Measurements from ENCODE around the gene FLT1.

FLT1 gene

DNA sequence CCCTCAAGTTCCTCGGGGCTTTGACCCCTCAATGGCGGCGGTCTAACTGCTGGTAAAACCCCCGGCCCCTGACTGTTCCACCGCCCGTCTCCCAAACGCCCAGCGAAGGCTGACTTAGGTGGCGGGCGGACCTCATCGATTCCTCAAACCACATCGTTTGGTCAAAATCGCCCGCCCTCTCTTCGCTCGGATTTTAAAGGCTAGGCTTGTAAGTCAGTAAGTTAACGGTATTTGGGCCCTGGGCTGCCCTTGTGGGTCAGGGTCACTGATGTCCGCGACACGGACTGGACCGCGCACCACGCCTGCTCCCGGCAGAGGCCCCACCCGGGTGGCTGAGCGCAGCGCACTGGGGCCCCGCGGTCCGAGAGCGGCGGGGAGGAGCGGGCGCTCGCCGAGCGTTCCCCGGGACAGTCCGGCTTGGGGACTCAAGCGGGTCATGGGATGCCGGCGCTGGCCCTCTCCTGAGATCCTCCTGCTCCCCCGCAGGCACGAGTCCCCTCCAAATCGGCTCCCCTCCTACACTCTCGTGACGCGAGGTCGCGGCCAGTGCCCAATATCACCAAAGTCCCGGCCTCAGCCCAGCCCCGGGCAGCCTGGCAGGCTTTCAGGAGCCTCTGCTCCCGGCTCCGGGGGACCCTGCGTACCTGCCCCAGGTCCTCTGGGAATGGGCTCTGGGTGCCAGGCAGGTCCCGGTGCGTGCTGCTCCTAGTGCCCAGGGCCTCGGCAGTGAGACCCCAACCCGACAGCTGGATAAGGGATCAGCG is 1.0 kb downstream of the FLT1 start:
- peak overlapping the region; percentile 49 for H3K4me3 ChIP-seq (ENCODE audit: low read depth, low read length)
- DNase-seq (ENCODE audit: low read depth): no peak

DNA sequence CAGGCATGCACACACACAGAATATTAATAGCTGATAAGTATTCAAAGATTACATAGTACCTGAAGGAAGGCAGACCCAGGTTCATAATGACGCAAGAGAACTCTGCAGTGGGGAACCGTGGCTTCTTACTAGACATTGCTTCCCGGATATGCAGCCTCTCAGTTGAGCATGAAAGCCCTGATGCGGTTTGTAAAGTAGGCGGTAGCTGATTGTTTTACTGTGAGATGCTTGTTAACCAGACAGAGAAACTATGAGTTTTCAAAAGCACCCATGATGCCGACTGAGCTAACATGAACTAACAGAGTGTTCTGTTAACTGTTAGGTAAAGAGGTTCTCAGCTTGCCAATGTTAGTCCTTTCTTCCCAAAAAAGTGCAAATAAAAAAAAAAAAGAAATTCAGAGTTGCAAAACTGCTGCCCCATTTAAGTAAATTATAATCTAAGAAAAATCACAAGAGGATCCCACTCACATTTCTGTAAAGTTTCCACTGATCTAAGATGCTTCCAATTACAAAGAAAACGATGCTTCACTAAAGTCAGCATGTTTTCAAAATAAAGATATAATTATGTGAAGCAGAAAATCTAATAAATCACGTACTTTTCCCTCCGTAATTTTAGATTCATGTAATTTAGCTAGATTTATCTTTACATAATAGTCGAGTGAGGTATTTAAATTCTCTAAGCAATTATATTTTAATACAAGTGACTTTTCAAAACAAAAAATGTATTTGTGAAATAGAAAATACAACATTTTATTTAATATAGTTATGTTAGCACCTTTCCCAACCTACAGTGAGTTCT is 2.2 kb downstream of the FLT1 start:
- H3K4me3 ChIP-seq (ENCODE audit: low read depth, low read length): peak overlapping the region; percentile 49
- DNase-seq (ENCODE audit: low read depth): no peak

DNA sequence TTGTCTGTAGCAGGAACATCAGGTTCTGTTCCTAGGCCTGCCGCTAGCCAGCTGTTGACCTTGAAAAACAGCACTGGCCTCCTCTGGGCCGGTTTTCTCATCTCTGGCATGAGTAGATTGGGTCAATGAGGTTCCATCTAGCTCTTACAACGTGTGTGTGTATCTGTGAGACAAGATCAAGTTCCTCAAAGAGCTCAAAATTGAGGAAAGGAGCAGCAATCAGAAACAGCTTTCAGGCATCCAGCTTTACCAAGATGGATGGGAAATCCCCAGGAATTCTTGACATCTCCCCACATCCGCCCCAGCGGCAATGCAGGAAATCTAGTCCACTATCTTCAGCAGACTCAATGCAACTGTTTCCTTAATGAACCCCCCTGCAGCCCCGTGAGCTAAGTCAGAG is 4.9 kb downstream of the FLT1 start:
- DNase-seq (ENCODE audit: low read depth): no peak

DNA sequence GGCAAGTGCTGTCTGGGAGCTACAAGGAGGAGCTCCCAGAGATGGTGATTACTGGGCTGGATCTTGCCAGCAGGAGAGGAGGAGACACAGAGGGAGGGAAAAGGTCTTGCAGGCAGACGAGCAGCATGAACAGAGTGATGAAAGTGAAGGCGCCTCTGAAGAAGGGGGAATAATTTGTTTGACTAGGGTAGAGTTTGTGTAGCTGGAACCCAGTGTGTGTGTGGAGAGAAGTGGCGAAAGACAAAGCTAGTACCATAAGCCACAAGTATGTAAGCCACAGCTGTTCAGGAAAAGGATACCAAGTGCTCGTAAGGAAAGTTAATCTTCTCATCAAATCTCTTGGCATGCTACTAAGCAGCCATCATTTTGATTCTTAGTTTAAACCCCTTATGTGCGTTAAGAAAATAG is 5.4 kb downstream of the FLT1 start:
- no peak overlapping the region for H3K4me3 ChIP-seq (ENCODE audit: low read depth, low read length)
- peak; percentile 50 for DNase-seq (ENCODE audit: low read depth)

More for the DNA sequence above, 4.9 kb downstream of the FLT1 start:
- no peak overlapping the region for H3K4me3 ChIP-seq (ENCODE audit: low read depth, low read length)

DNA sequence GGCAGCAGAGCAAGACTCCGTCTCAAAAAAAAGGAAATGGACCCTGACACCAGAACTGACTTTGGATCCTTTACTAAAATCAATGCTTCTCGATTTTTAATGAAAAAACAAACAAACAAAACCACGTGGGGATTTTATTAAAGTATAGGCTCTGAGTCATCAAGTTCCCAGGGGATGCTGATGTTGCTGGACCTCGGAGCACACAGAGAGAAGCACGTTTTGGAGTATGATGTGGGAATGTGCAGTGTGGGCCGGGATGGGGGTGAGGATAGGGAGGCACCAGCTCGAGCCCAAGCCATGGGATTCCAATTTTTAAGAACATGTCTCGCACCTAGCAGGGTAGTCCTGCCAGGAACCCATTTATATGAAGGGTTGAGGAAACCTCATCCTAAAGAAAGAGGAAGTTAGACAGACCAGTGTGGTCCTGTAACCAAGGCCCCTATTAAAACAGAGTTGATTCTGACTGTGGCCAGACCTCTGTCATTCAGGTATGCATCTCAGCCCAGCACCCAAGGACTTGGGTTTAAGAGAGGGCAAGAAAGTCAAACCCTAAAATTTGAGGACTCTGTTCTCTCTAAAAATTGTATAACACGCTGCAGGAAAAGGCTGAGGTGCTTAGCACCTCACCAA is 6.4 kb downstream of the FLT1 start:
- DNase-seq (ENCODE audit: low read depth): no peak
- no peak overlapping the region for H3K4me3 ChIP-seq (ENCODE audit: low read depth, low read length)

DNA sequence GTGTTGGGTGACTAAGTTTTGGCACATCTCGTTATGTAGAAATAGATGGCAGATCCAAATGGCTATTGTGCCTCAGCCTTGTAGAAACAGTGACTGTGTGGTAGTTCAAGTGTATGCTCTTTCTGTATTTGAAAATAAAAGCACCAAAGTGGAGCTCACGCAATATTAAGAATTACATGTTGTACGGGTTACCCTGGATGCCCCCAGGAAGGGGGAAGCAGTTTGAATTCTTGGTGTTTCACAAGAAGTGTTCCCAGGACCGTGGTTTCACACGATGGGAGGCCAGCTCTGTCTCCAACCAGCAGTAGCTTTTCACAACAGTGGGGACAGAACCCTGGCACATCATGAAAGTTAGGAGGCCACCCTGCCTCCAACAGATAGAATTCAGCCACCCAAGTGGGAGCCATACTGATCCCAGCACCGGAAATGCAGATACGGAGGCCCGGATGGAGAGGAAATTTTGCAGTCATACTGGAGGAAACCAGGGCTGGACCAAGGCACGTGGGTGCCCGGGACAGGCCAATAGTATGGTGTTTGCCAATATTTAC is 8.9 kb downstream of the FLT1 start:
- H3K4me3 ChIP-seq (ENCODE audit: low read depth, low read length): no peak overlapping the region
- DNase-seq (ENCODE audit: low read depth): no peak

DNA sequence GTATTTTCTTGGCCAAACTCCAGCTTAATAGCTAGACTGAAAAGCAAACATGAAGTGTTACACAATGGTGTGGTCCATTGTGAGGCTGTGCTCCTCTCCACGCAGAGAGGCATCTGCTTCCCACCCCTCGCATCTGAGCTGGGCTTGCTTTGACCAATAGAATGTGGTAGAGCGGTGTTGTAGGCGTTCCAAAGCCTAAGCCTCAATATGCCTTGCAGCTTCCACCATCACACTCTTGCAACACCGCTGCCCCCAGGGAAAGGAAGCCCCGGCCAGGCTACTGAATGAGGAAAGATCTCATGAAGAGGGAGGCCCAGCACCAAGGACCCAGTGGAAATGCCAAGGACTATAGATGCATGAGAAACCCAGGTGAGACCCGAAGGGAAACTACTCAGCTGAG is 9.4 kb downstream of the FLT1 start:
- no peak overlapping the region for H3K4me3 ChIP-seq (ENCODE audit: low read depth, low read length)
- no peak for DNase-seq (ENCODE audit: low read depth)

DNA sequence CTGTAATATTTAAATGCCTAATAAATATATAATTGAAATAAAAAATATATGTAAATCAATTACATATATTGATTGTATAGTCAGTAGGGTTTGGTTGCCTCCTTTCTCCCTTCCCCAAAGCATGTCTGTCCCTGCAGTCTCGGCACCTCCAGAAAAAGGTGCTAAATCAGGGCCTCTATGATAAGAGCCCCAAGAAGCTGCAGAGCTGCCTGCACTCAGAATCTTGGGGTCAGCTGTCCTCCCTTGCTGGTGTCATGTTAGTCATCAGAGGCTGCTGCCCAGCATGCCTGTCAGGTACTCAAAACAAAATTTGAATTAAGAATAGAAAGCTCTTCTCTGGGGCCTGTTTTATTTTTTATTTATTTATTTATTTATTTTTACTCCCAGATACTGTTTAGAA is 9.8 kb downstream of the FLT1 start:
- DNase-seq (ENCODE audit: low read depth): no peak
- H3K4me3 ChIP-seq (ENCODE audit: low read depth, low read length): no peak overlapping the region

DNA sequence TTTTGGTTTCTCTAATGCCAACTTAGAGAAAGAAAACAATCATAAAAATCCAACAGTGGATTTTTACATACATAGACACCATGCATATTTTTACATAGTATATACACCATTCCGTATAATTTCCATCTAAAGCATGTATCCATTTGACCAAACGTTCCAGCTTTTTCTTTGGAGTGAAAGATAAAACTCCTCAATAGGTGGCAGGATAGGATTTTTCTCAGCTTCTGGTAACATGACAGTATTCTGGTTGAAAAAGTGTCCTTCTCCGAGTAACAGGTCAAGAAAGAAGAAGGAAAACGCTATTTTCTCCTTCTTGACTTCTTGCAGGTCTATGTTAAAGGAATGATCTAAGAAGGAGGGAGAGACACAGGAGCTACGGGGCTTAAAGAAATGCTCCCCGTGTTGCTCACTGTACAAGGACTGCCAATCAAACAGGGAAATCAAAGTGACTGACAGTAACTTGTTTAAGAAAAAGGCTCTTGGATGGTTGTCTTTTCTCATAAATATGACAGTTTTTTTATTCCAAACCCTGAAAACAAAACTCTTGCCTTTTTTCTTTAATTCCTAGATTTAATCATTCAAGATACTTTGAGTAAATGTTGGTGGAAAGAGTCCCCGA is 11.5 kb downstream of the FLT1 start:
- H3K4me3 ChIP-seq (ENCODE audit: low read depth, low read length): no peak overlapping the region
- no peak for DNase-seq (ENCODE audit: low read depth)

DNA sequence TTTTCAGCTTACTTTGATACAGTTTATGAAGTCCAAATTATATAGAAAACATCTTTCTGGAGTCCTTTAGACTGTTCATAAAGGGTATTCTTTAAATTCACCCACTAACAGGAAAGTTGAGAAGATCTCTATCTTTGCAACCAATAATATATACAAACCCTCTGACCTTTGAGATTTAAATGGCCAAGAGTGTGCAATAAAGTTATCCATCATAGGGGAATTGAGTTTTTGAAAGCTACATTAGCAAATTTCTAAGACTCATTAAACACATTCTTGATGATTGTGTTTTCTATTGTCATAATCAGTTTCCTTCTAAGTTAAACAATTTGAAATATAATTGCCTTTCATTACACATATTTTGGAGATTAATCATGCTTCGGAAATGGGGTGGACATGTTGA is 15.9 kb downstream of the FLT1 start:
- no peak for DNase-seq (ENCODE audit: low read depth)
- no peak overlapping the region for H3K4me3 ChIP-seq (ENCODE audit: low read depth, low read length)

DNA sequence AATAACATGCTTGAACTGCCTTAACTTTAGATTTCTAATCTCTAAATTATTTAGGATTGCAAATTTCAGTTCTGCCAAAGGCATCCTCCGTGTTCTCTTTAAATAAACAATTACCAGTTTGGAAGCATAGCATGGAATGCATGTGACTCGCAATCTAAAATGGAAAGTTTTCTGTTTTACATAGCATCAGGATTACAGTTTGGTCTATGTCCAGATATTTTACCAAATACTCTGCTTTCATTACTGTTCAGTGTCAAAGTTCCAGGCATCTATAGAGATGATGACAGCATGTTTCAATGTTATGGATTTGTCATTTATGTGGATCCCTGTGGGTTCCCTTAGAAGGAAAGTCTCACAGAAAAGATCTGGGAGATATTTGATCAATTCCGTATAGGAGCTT is 16.8 kb downstream of the FLT1 start:
- H3K4me3 ChIP-seq (ENCODE audit: low read depth, low read length): no peak overlapping the region
- DNase-seq (ENCODE audit: low read depth): no peak

DNA sequence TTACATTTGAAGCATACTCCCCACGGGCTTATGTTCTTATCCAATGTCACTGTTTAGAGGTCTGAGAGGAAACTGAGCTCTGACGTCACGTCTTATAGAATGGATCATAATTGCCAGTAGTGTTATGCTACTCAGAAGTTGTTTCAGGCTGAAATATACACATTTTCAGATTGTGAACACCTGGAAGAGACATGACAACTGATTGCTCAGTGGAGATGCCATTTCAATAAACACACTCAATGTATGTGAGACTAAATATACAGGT is 17.3 kb downstream of the FLT1 start:
- H3K4me3 ChIP-seq (ENCODE audit: low read depth, low read length): no peak overlapping the region
- no peak for DNase-seq (ENCODE audit: low read depth)

DNA sequence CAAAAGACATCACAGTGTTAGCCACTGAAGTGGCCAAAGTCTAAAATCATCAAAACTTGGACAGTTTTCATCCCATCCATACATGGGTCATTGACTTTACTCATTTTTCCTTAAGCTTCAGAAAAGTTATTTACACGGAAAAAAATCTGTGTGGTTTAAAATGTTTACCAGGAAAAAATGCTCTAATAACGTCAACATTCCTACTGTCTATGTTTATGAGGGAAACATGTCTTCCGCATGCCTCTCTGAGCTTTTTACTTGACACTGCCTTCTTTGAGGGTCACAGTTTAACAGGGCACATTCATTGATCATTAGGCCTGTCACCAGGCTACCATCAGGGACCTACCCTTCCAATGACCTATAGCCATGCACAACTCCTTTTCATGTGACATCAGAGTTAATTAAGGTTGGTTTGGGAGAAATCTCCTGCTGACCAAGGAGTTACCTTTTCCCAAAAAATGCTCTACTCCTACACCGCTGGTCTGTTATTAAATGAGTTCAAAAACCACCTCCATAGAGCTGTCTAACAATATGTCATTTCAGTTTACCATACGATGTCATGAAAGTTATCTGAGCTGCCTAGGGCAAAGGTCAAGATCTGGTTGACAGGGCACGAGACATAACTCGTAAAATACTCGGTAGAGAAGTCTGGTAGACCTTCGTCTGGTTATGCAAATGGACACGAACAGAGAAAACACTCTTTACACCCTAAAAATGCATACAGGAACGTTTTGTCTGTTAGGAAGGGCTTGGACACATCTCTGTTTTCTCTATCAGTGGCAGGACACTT is 17.8 kb downstream of the FLT1 start:
- DNase-seq (ENCODE audit: low read depth): no peak

DNA sequence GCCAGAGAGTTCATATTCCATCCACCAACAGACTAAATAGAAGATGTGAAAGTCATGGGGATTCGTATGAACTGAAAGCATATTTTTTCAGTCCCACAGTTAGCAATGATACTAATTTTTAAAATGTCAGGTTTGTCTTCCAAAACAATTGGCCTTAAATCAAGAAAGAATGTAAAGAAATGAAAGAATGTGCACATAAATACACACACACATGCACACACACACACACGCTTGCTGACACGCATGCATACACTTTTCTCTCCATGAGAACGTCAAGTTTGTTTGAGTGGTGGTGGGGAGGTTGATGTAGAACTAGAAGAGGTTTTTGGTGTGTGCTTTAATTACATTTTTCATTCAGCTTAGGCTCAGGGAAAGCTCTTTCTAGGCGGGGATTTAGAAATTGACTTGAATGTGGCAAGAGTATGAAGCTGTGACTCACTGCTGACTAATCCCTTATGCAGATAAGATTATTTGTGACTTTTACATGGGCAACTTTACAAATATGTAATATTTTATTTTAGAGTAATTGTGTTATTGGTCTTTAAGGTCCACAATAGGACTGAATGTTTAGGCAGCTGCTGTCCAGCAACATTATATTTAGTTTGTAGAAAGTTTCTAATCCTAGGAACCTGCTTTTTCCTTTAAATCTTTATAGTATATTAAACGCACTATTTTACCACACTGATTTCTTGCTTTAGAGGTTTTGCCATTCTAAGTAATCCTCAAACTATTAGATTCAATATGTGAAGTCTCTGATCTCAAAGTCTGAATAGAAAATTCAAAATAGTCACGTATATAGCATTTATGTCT is 18.8 kb downstream of the FLT1 start:
- H3K4me3 ChIP-seq (ENCODE audit: low read depth, low read length): no peak overlapping the region
- peak; percentile 68 for DNase-seq (ENCODE audit: low read depth)

More for the DNA sequence above, 17.8 kb downstream of the FLT1 start:
- H3K4me3 ChIP-seq (ENCODE audit: low read depth, low read length): no peak overlapping the region

DNA sequence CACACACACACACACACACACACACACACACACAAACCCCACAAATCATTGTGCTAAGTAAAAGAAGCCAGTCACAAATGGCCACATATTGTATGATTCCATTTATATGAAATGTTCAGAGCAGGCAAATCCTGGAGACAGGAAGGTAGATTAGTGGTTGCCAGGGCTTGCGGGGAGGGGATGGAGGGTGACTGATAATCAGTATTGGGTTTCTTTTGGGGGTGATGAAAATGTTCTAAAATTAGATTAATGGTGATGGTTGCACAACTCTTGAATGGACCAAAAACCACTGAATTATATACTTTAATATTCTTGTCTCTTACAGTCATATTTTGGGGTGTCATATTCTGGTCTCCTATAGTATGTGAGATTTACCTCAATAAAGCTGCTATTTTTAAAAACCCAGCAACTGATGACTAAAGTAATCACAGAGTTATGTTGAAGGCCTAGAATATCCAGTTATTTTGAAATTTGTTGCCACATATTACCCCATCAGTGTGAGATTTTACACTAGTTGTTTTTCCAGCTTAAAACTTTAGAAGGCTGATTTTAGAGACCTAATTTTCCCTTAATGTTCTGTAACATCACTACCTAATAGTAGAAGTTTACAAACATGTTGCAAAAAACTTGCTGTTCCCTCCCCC is 20.3 kb downstream of the FLT1 start:
- no peak overlapping the region for H3K4me3 ChIP-seq (ENCODE audit: low read depth, low read length)
- no peak for DNase-seq (ENCODE audit: low read depth)

DNA sequence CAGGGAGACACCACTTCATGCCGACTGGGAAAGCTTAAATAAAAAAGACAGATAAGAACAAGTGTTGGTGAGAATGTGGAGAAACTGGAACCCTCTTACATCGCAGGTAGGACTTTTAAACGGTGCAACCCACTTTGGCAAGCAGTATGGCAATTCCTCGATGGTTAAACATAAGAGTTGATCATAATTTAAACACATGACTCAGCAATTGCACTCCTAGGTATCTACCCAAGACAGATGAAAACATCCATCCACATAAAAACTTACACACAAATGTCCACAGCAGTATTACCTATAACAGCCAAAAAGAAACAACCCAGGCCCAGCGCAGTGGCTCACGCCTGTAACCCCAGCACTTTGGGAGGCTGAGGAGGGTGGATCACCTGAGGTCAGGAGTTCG is 21.9 kb downstream of the FLT1 start:
- DNase-seq (ENCODE audit: low read depth): no peak
- H3K4me3 ChIP-seq (ENCODE audit: low read depth, low read length): no peak overlapping the region

DNA sequence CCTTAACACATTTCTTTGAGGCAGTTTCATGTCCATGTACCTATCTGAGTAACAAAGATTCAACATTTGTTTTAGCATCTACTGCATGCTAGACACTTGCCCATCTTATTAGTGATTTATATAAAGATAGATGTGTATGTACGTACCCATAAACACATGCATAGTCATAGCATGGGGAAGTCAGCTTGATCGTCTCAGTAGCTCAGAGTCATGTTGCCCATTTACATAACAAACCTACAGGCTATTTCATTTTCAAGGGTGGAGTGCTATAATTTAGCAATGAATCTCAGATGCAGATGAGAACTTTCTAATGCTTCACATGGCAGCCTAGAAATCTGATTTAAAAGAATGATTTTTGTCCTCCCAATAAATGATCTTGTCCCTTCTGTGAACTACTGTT is 23.5 kb downstream of the FLT1 start:
- DNase-seq (ENCODE audit: low read depth): no peak
- H3K4me3 ChIP-seq (ENCODE audit: low read depth, low read length): no peak overlapping the region

DNA sequence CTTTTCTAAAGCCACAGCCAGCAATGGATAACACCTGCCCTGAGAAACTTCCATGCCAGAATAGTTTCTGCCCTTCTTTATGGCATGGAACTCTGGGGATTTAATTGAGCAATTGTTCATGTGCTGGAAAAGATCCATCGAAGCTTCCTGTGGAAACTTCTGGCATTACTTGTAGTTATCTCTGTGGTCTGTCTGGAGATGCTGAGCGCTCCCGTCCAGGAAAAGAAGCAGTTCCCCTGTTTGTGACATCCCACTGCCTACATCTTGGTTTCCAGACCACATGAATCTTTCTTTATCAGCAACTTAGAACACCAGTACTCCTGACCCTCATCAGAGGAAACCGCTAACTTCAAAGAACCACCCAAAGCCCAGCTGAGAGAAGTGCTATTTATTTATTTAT is 24.6 kb downstream of the FLT1 start:
- DNase-seq (ENCODE audit: low read depth): no peak
- H3K4me3 ChIP-seq (ENCODE audit: low read depth, low read length): no peak overlapping the region

Measured in skeletal muscle cell (primary cell).